Gastrocnemius medialis (tissue), 4 donors: ENCODE measurements around the gene LIPE. TPM values are rescaled to one million over a fixed set of nuclear protein-coding genes. Genes with fewer than 3 reads are reported as not detected.
"Not testable (repeated sequence)": the region's sequence is repeated elsewhere in the genome, so short reads cannot be mapped to it uniquely, and the experiment has no call there.

Experiments used
- ATAC-seq, 2 donors: fragments of 150-250 bp; one replicate each; pipeline ENCODE4 v1.9.1; 2016
- DNase-seq, 2 donors: peaks; one replicate each; pipeline ENCODE4 v3.0.0-alpha.2; 2019
- H3K27ac ChIP-seq, 4 donors: fragments of 200-600 bp; sonication (generic); 1 replicate in 1 of 4; 2 replicates in 3 of 4; pipeline ENCODE4 v1.5.1; 2016 to 2018; ENCODE audit warnings: mild to moderate bottlenecking in 2 of 4, moderate library complexity in 1 of 4
- H3K27me3 ChIP-seq, 3 donors: fragments of 200-600 bp; sonication (generic) in 2 of 3; 1 replicate in 1 of 3; 2 replicates in 2 of 3; pipeline versions ENCODE4 v1.5.1 to v1.6.0; 2016 to 2019; ENCODE audit warnings: mild to moderate bottlenecking in 1 of 3, moderate library complexity in 1 of 3
- H3K36me3 ChIP-seq, 2 donors: fragments of 200-600 bp; sonication (generic) in 1 of 2; one replicate each; pipeline ENCODE4 v1.5.1; 2017 to 2018
- H3K4me1 ChIP-seq, 2 donors: fragments of 200-600 bp; sonication (generic) in 1 of 2; one replicate each; pipeline ENCODE4 v1.5.1; 2016 to 2017; ENCODE audit warnings: mild to moderate bottlenecking in 2 of 2
- H3K4me3 ChIP-seq, 4 donors: fragments of 200-600 bp; sonication (generic) in 3 of 4; 1 replicate in 1 of 4; 2 replicates in 3 of 4; pipeline ENCODE4 v1.5.1; 2016 to 2019; ENCODE audit warnings: mild to moderate bottlenecking in 2 of 4
- H3K9me3 ChIP-seq, 3 donors: fragments of 200-600 bp; sonication (generic) in 2 of 3; 1 replicate in 1 of 3; 2 replicates in 2 of 3; pipeline ENCODE4 v1.5.1; 2016 to 2019
- CTCF ChIP-seq, 5 experiments: fragments of 450-650 bp in 3 of 5; fragments of 200-600 bp in 2 of 5; sonication (generic) in 2 of 5; IDR thresholded peaks in 4 of 5; conservative IDR thresholded peaks in 1 of 5; 1 replicate in 4 of 5; 2 replicates in 1 of 5; pipeline ENCODE4 v1.5.1; 2016 to 2019; ENCODE audit warnings: antibody characterized with exemption in 5 of 5, mild to moderate bottlenecking in 3 of 5, moderate library complexity in 3 of 5
- POLR2A ChIP-seq, 2 donors: fragments of 450-650 bp; IDR thresholded peaks; one replicate each; pipeline ENCODE4 v1.6.1; 2017; ENCODE audit warnings: antibody characterized with exemption in 2 of 2, mild to moderate bottlenecking in 2 of 2, moderate library complexity in 2 of 2
- in situ Hi-C, 4 donors: fragments of 200-750 bp; cut with MboI; loops; one replicate each; pipeline versions ENCODE4 v1.15.0 to v1.8.0; 2017; ENCODE audit warnings: low sequenced_read_pairs in 4 of 4
- intact Hi-C: fragments of 100-400 bp; cut with DNase I; formaldehyde crosslinking; loops from one replicate; pipeline ENCODE4 v1.15.1; 2023; ENCODE audit warnings: low total_unique reads
- total RNA-seq, 4 donors: library from RNA; depleted of rRNA; stranded (reverse); fragments of >200 nt; gene quantifications; one replicate each; pipeline versions ENCODE4 v1.1.0 to v1.2.3, GENCODE V29; 2016

Gene LIPE
- total RNA-seq, 4 donors from 2014 or later, result 6.9 to 44.5 (median 13.7) TPM

GRCh38 chr19:42455621-42456081 is 28.5 kb upstream of the LIPE start:
- no peaks in the 10 kb centered on the region for H3K4me1 ChIP-seq
- no peaks in the 10 kb centered on the region for H3K9me3 ChIP-seq
- in situ Hi-C loops, result no loop called here
- H3K27ac ChIP-seq, result no peak overlapping the region
- TF ChIP-seq CTCF (IDR thresholded peaks at IDR 0.05 in 4 of 5, conservative IDR thresholded peaks at IDR 0.05 in 1 of 5), result no peak
- TF ChIP-seq POLR2A (IDR thresholded peaks at IDR 0.05), result no peak
- H3K36me3 ChIP-seq, result no peaks in the 10 kb centered on the region
- peaks cover 0 to 4% (median 0%) of the 10 kb centered on the region in 3 donors for H3K27me3 ChIP-seq
- intact Hi-C loops, result no loop called here
- ATAC-seq (no peak), DNase-seq (no peak)
- no peak overlapping the region for H3K4me3 ChIP-seq

GRCh38 chr19:42455086-42455485 is 27.9 kb upstream of the LIPE start:
- H3K27ac ChIP-seq, result no peak overlapping the region
- no peak for DNase-seq
- H3K27me3 ChIP-seq, result peaks cover 0 to 4% (median 0%) of the 10 kb centered on the region in 3 donors
- no peak overlapping the region for H3K4me3 ChIP-seq
- no peaks in the 10 kb centered on the region for H3K4me1 ChIP-seq
- ATAC-seq, result no peak
- in situ Hi-C loops, result no loop called here
- intact Hi-C loops, result no loop called here
- H3K9me3 ChIP-seq, result no peaks in the 10 kb centered on the region
- TF ChIP-seq CTCF (IDR thresholded peaks at IDR 0.05 in 4 of 5, conservative IDR thresholded peaks at IDR 0.05 in 1 of 5) (no peak), POLR2A (IDR thresholded peaks at IDR 0.05) (no peak)
- no peaks in the 10 kb centered on the region for H3K36me3 ChIP-seq

- H3K4me1 ChIP-seq, result no peaks in the 10 kb centered on the region
- in situ Hi-C loops, result loop anchor here in 2 of 4 donors (5.0 kb wide), 2 partner anchors 75 to 80 kb away; partner anchors contain the start of gene CEACAM1 (in 1 of the 2)
- H3K27ac ChIP-seq, result no peak overlapping the region
- H3K9me3 ChIP-seq, result no peaks in the 10 kb centered on the region
- ATAC-seq, result no peak
- no peak for TF ChIP-seq POLR2A (IDR thresholded peaks at IDR 0.05)
- no peak for TF ChIP-seq CTCF (IDR thresholded peaks at IDR 0.05 in 4 of 5, conservative IDR thresholded peaks at IDR 0.05 in 1 of 5)
- H3K27me3 ChIP-seq, result peaks cover 0 to 4% (median 0%) of the 10 kb centered on the region in 3 donors
- intact Hi-C loops, result no loop called here
- DNase-seq, result no peak
- H3K4me3 ChIP-seq, result no peak overlapping the region
- H3K36me3 ChIP-seq, result no peaks in the 10 kb centered on the region
Observed at GRCh38 chr19:42452590-42452989, 25.4 kb upstream of the LIPE start.

GRCh38 chr19:42450314-42450934 is 23.2 kb upstream of the LIPE start:
- Histone ChIP-seq H3K4me3 (no peak overlapping the region), H3K4me1 (no peaks in the 10 kb centered on the region), H3K27ac (peak overlapping the region in 3 of 4 donors; percentile 28 to 49 (median 30)), H3K27me3 (peaks cover 0 to 4% (median 0%) of the 10 kb centered on the region in 3 donors), H3K36me3 (no peaks in the 10 kb centered on the region), H3K9me3 (no peaks in the 10 kb centered on the region)
- in situ Hi-C loops (loop anchor here in 2 of 4 donors (5.0 kb wide), 2 partner anchors 77 to 82 kb away; partner anchors contain the start of gene CEACAM1 (in 1 of the 2)), intact Hi-C loops (loop anchor here (1.0 kb wide), 1 partner anchor 79 kb away; no protein-coding TSS in a partner anchor)
- DNase-seq, result peak; percentile 37 to 68
- peak; percentile 80 to 92 for ATAC-seq
- TF ChIP-seq CTCF (IDR thresholded peaks at IDR 0.05 in 4 of 5, conservative IDR thresholded peaks at IDR 0.05 in 1 of 5) (peak; percentile 74 to 83 (median 79)), POLR2A (IDR thresholded peaks at IDR 0.05) (no peak)

GRCh38 chr19:42448306-42448705 is 21.1 kb upstream of the LIPE start:
- H3K27me3 ChIP-seq, intact Hi-C loops, H3K9me3 ChIP-seq, ATAC-seq, H3K36me3 ChIP-seq, H3K4me3 ChIP-seq, H3K4me1 ChIP-seq, in situ Hi-C loops, H3K27ac ChIP-seq, DNase-seq: not testable (repeated sequence)
